K562 (cell line): ENCODE data around the gene ZMIZ1. TPM values are rescaled to one million over a fixed set of nuclear protein-coding genes. Genes with fewer than 3 reads are reported as not detected.

Experiments used
- ATF1 ChIP-seq, 2 experiments: fragments of 450-650 bp in 1 of 2; IDR thresholded peaks; 2 replicates each; pipeline ENCODE4 v1.6.1; 2016; ENCODE audit warnings: missing compliant biosample characterization in 1 of 2, missing genetic modification characterization in 1 of 2
- BRD4 ChIP-seq: fragments of 200-600 bp; sonication (generic); IDR thresholded peaks from 2 replicates; pipeline ENCODE4 v1.6.1; 2017; ENCODE audit warnings: inconsistent platforms
- BRF1 ChIP-seq: IDR thresholded peaks from 3 replicates; pipeline ENCODE4 v1.6.1; 2011; ENCODE audit warnings: borderline replicate concordance, mild to moderate bottlenecking; ENCODE audit not compliant: insufficient read length; ENCODE audit errors: extremely low read depth
- E2F1 ChIP-seq: sonication (generic); formaldehyde crosslinking; IDR thresholded peaks from 2 replicates; pipeline ENCODE4 v1.8.1; 2023; ENCODE audit warnings: mild to moderate bottlenecking, missing genetic modification reagents, moderate library complexity
- ESRRB ChIP-seq: fragments of 250-450 bp; sonication (Bioruptor Pico); IDR thresholded peaks from 2 replicates; pipeline ENCODE4 v1.5.0; 2020; ENCODE audit warnings: mild to moderate bottlenecking, moderate library complexity, borderline replicate concordance
- FOXM1 ChIP-seq, 2 experiments: fragments of 450-650 bp in 1 of 2; sonication (generic) in 1 of 2; formaldehyde crosslinking in 1 of 2; IDR thresholded peaks; 2 replicates each; pipeline versions ENCODE4 v1.6.1 to v1.9.0; 2017 to 2022; ENCODE audit warnings: low read depth in 2 of 2, mild to moderate bottlenecking in 2 of 2, missing genetic modification reagents in 1 of 2, moderate library complexity in 1 of 2
- GATAD2A ChIP-seq: fragments of 450-650 bp; IDR thresholded peaks from 2 replicates; pipeline ENCODE4 v1.6.1; 2017
- ID3 ChIP-seq, 2 experiments: fragments of 250-450 bp in 1 of 2; fragments of 450-650 bp in 1 of 2; sonication (Bioruptor Pico) in 1 of 2; IDR thresholded peaks; 2 replicates each; pipeline versions ENCODE4 v1.6.1 to v1.8.0; 2016 to 2021; ENCODE audit warnings: mild to moderate bottlenecking in 2 of 2, moderate library complexity in 2 of 2, missing compliant biosample characterization in 1 of 2, missing genetic modification characterization in 1 of 2
- KDM4B ChIP-seq, 2 experiments: fragments of 450-650 bp in 1 of 2; sonication (generic) in 1 of 2; IDR thresholded peaks; 2 replicates each; pipeline ENCODE4 v1.6.1; 2016 to 2017; ENCODE audit warnings: borderline replicate concordance in 2 of 2, antibody characterized with exemption in 1 of 2, low read depth in 1 of 2, mild to moderate bottlenecking in 1 of 2
- KHSRP ChIP-seq: fragments of 450-650 bp; IDR thresholded peaks from 2 replicates; pipeline ENCODE4 v1.6.1; 2017
- KLF16 ChIP-seq: IDR thresholded peaks from 2 replicates; pipeline ENCODE4 v1.6.1; 2016; ENCODE audit warnings: antibody characterized with exemption
- MEIS2 ChIP-seq: fragments of 450-650 bp; IDR thresholded peaks from 2 replicates; pipeline ENCODE4 v1.6.1; 2014; ENCODE audit warnings: mild to moderate bottlenecking; ENCODE audit not compliant: partially characterized antibody
- MYBL2 ChIP-seq, 2 experiments: fragments of 450-650 bp in 1 of 2; sonication (generic) in 1 of 2; formaldehyde crosslinking in 1 of 2; IDR thresholded peaks; 2 replicates each; pipeline versions ENCODE4 v1.6.1 to v1.8.1; 2017 to 2022; ENCODE audit warnings: borderline replicate concordance in 1 of 2, inconsistent platforms in 1 of 2, low read depth in 1 of 2, mild to moderate bottlenecking in 1 of 2, missing genetic modification reagents in 1 of 2, moderate library complexity in 1 of 2
- NR3C1 ChIP-seq: sonication (generic); formaldehyde crosslinking; IDR thresholded peaks from 2 replicates; pipeline ENCODE4 v1.8.1; 2022; ENCODE audit warnings: missing genetic modification reagents
- PPARD ChIP-seq: fragments of 250-450 bp; sonication (Bioruptor Pico); IDR thresholded peaks from 2 replicates; pipeline ENCODE4 v1.8.0; 2022; ENCODE audit warnings: inconsistent platforms, mild to moderate bottlenecking, moderate library complexity
- TCF7L2 ChIP-seq: fragments of 150-350 bp; IDR thresholded peaks from 2 replicates; pipeline ENCODE4 v1.6.1; 2016; ENCODE audit warnings: low read depth, mild to moderate bottlenecking, low read length, moderate library complexity
- ZNF143 ChIP-seq: sonication (generic); formaldehyde crosslinking; IDR thresholded peaks from 2 replicates; pipeline ENCODE4 v1.9.0; 2022; ENCODE audit warnings: mild to moderate bottlenecking, missing genetic modification reagents
- ZNF224 ChIP-seq: sonication (generic); formaldehyde crosslinking; IDR thresholded peaks from 2 replicates; pipeline ENCODE4 v1.8.0; 2022; ENCODE audit warnings: mild to moderate bottlenecking, missing genetic modification reagents
- ZNF280A ChIP-seq: fragments of 450-650 bp; IDR thresholded peaks from 2 replicates; pipeline ENCODE4 v1.6.1; 2018; ENCODE audit warnings: mild to moderate bottlenecking, low read depth; ENCODE audit not compliant: partially characterized antibody
- ZNF444 ChIP-seq: fragments of 250-450 bp; sonication (Bioruptor Pico); IDR thresholded peaks from 2 replicates; pipeline ENCODE4 v1.4.0; 2020; ENCODE audit warnings: mild to moderate bottlenecking, moderate library complexity
- ZNF512 ChIP-seq: IDR thresholded peaks from 2 replicates; pipeline ENCODE4 v1.6.1; 2016; ENCODE audit warnings: missing genetic modification characterization, missing compliant biosample characterization
- ZNF589 ChIP-seq: fragments of 200-800 bp; sonication (Bioruptor generic); IDR thresholded peaks from 2 replicates; pipeline ENCODE4 v1.6.1; 2016; ENCODE audit warnings: low read depth, missing genetic modification characterization, missing compliant biosample characterization
- ZNF717 ChIP-seq: fragments of 250-450 bp; sonication (Bioruptor Pico); IDR thresholded peaks from 2 replicates; pipeline ENCODE4 v1.5.0; 2021
- polyA plus RNA-seq, 8 experiments: library from polyadenylated mRNA; depleted of rRNA in 4 of 8; stranded (reverse) in 5 of 8; unstranded in 3 of 8; fragments of >200 nt; fragmentation: Nextera tagmentation in 2 of 8; fragmentation: Illumina TruSeq in 1 of 8; extraction: Ambion mirVana in 2 of 8; extraction: Trizol in 1 of 8; gene quantifications; 2 replicates each; pipeline versions ENCODE4 v1.2.1 to v1.2.3, GENCODE V29; 2011 to 2014; ENCODE audit warnings: inconsistent platforms in 1 of 8, missing spikeins in 1 of 8
- total RNA-seq, 7 experiments: library from RNA; depleted of rRNA in 6 of 7; stranded (reverse); fragments of >200 nt in 6 of 7; fragmentation: Illumina TruSeq in 2 of 7; extraction: Trizol in 2 of 7; gene quantifications; 2 replicates each; pipeline versions ENCODE4 v1.2.1 to v1.2.3, GENCODE V29; 2011 to 2021; ENCODE audit warnings: low replicate concordance in 1 of 7

The ZMIZ1 gene
- total and polyA plus RNA-seq, 9 of the 15 experiments (the other 6 are each of a cell fraction or from before 2014, with no cell fraction given): 1.0 to 37.3 (median 4.3) TPM

DNA sequence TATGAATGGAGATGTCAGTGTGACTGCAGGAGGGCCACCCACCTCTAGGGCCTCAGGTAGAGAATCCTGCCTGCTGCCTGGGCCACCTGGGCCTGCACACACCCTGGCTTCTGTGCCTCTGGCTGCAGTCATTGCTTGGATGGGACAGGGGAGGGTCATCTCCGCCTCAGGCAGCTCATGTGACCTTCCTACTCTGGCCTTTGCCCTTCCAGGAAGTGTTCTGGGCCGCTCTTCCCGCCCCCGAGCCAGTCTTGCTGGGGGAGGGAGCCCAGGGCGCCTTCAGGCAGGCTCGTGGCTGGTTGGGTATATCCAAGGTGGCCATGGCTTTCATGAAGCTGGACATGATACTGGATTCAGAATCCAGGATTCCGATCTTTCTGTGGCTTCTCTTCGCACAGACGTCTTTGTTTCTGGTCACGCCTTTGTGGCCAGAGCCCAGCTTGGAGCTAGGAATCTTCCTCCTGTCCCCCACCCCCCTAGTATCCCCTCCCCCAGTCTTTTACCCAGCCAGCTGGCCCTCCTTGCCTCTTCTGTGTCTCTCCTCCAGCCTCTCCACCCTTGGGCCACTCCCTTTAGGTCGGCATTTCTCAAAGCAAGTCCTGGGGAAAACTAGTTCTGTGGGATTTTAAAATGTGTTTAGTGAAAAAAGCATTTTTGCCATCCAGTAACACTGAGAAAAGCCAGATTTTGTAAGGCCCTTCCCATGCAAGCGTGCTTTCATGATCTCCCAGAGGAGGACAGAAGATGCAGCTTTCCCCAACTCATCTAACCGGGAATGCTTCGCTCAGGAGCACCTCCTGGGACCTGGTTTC is 119.6 kb downstream of the ZMIZ1 start (continued):
- no peak for TF ChIP-seq PPARD (CRISPR knock-in tag)
- TF ChIP-seq ZNF717 (CRISPR knock-in tag): no peak
- TF ChIP-seq GATAD2A: no peak
- no peak for TF ChIP-seq ID3 (CRISPR knock-in tag; IDR thresholded peaks at IDR 0.05)
- TF ChIP-seq ID3 (tag; IDR thresholded peaks at IDR 0.05): no peak
- no peak for TF ChIP-seq KHSRP
- no peak for TF ChIP-seq MEIS2
- TF ChIP-seq ESRRB (CRISPR knock-in tag): no peak
- TF ChIP-seq E2F1 (CRISPR knock-in tag): no peak
- no peak for TF ChIP-seq ZNF224 (CRISPR knock-in tag)
- no peak for TF ChIP-seq NR3C1 (CRISPR knock-in tag)
- no peak for TF ChIP-seq ZNF143 (CRISPR knock-in tag)
- no peak for TF ChIP-seq FOXM1 (IDR thresholded peaks at IDR 0.05; ENCODE audit: low read depth)
- no peak for TF ChIP-seq FOXM1 (CRISPR knock-in tag; IDR thresholded peaks at IDR 0.05; ENCODE audit: low read depth)
- TF ChIP-seq ZNF589 (CRISPR knock-in tag): no peak
- no peak for TF ChIP-seq ZNF444 (CRISPR knock-in tag)
- no peak for TF ChIP-seq BRF1
- TF ChIP-seq ZNF512 (tag): no peak
- no peak for TF ChIP-seq ATF1 (CRISPR knock-in tag; IDR thresholded peaks at IDR 0.05)
- no peak for TF ChIP-seq ATF1 (tag; IDR thresholded peaks at IDR 0.05)
- no peak for TF ChIP-seq ZNF280A
- no peak for TF ChIP-seq BRD4
- TF ChIP-seq MYBL2 (IDR thresholded peaks at IDR 0.05; ENCODE audit: low read depth): no peak
- TF ChIP-seq MYBL2 (CRISPR knock-in tag; IDR thresholded peaks at IDR 0.05; ENCODE audit: borderline replicate concordance): no peak
- TF ChIP-seq KLF16: no peak
- no peak for TF ChIP-seq TCF7L2
- no peak for TF ChIP-seq KDM4B (IDR thresholded peaks at IDR 0.05; ENCODE audit: borderline replicate concordance in 2 of 2, low read depth in 1 of 2)
